Uterus (tissue), 4 donors: Measurements from ENCODE around the gene DMD. TPM values are rescaled to one million over a fixed set of nuclear protein-coding genes. Genes with fewer than 3 reads are reported as not detected.

Experiments used
- DNase-seq, 2 donors: peaks; one replicate each; pipeline ENCODE4 v3.0.0-alpha.2; 2019 to 2020
- H3K27ac ChIP-seq, 2 donors: fragments of 200-600 bp; sonication (generic); 1 replicate in 1 of 2; 2 replicates in 1 of 2; pipeline ENCODE4 v1.5.1; 2016 to 2018
- H3K27me3 ChIP-seq, 2 donors: fragments of 200-600 bp; sonication (generic); one replicate each; pipeline ENCODE4 v1.5.1; 2018 to 2019; ENCODE audit warnings: control low read depth in 1 of 2
- H3K36me3 ChIP-seq, 2 donors: fragments of 200-600 bp; sonication (generic); one replicate each; pipeline ENCODE4 v1.5.1; 2019; ENCODE audit warnings: control low read depth in 1 of 2
- H3K4me1 ChIP-seq, 2 donors: fragments of 200-600 bp; sonication (generic); one replicate each; pipeline ENCODE4 v1.5.1; 2018 to 2019; ENCODE audit warnings: control low read depth in 1 of 2
- H3K4me3 ChIP-seq, 2 donors: fragments of 200-600 bp; sonication (generic); 1 replicate in 1 of 2; 2 replicates in 1 of 2; pipeline ENCODE4 v1.5.1; 2018 to 2019; ENCODE audit warnings: mild to moderate bottlenecking in 1 of 2
- H3K9me3 ChIP-seq, 2 donors: fragments of 200-600 bp; sonication (generic); one replicate each; pipeline ENCODE4 v1.5.1; 2019; ENCODE audit warnings: control low read depth in 1 of 2
- POLR2A ChIP-seq, 2 donors: fragments of 450-650 bp; IDR thresholded peaks; one replicate each; pipeline ENCODE4 v1.6.1; 2016; ENCODE audit warnings: antibody characterized with exemption in 2 of 2, mild to moderate bottlenecking in 1 of 2, moderate library complexity in 1 of 2
- intact Hi-C: fragments of 100-400 bp; cut with DNase I; formaldehyde crosslinking; loops from one replicate; pipeline ENCODE4 v1.15.1; 2023; ENCODE audit warnings: low total_unique reads
- total RNA-seq, 4 donors: library from RNA; depleted of rRNA in 3 of 4; stranded (reverse); fragments of >200 nt in 3 of 4; gene quantifications; one replicate each; pipeline versions ENCODE4 v1.1.0 to v1.2.4, GENCODE V29; 2014 to 2023
- TF ChIP-seq, protein P1 (sequence below), 4 experiments: fragments of 200-600 bp in 2 of 4; fragments of 450-650 bp in 2 of 4; sonication (generic) in 2 of 4; IDR thresholded peaks; one replicate each; pipeline ENCODE4 v1.5.1; 2016 to 2019; ENCODE audit warnings: antibody characterized with exemption in 4 of 4, mild to moderate bottlenecking in 2 of 4, moderate library complexity in 1 of 4
- donor health status: DM: yes; HTN: yes; CAD: no.

The DMD gene
- total RNA-seq, 4 donors from 2014 or later: 73.8 to 147 (median 97.8) TPM

DNA sequence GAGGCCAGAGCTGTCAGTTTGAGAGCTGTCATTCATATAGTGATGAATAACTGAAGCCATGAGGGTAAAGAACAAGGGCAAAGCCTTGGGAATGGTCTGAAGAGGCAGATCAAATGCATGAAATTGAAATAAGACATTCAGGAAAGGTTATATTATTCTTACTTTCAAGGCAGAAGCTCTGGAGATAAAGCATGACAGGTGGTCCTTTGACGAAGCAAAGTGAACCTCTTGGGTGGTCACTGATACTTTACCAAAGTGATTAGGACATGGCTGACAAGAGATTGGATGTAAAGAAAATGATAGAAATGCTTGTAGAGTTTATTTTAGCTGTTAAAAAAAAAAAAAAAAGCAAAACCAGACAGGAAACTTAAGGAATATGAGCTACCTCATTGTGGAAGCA lies 1505.5 kb downstream of the DMD start:
- H3K27me3 ChIP-seq: peaks cover 0 to 1% of the 10 kb centered on the region in 2 donors
- no peaks in the 10 kb centered on the region for H3K36me3 ChIP-seq
- H3K4me3 ChIP-seq: no peak overlapping the region
- no peak overlapping the region for H3K27ac ChIP-seq
- intact Hi-C loops: no loop called here
- TF ChIP-seq, protein P1, sequence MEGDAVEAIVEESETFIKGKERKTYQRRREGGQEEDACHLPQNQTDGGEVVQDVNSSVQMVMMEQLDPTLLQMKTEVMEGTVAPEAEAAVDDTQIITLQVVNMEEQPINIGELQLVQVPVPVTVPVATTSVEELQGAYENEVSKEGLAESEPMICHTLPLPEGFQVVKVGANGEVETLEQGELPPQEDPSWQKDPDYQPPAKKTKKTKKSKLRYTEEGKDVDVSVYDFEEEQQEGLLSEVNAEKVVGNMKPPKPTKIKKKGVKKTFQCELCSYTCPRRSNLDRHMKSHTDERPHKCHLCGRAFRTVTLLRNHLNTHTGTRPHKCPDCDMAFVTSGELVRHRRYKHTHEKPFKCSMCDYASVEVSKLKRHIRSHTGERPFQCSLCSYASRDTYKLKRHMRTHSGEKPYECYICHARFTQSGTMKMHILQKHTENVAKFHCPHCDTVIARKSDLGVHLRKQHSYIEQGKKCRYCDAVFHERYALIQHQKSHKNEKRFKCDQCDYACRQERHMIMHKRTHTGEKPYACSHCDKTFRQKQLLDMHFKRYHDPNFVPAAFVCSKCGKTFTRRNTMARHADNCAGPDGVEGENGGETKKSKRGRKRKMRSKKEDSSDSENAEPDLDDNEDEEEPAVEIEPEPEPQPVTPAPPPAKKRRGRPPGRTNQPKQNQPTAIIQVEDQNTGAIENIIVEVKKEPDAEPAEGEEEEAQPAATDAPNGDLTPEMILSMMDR (IDR thresholded peaks at IDR 0.05): no peak
- TF ChIP-seq POLR2A (IDR thresholded peaks at IDR 0.05): no peak
- no peaks in the 10 kb centered on the region for H3K9me3 ChIP-seq
- no peak for DNase-seq
- no peaks in the 10 kb centered on the region for H3K4me1 ChIP-seq

DNA sequence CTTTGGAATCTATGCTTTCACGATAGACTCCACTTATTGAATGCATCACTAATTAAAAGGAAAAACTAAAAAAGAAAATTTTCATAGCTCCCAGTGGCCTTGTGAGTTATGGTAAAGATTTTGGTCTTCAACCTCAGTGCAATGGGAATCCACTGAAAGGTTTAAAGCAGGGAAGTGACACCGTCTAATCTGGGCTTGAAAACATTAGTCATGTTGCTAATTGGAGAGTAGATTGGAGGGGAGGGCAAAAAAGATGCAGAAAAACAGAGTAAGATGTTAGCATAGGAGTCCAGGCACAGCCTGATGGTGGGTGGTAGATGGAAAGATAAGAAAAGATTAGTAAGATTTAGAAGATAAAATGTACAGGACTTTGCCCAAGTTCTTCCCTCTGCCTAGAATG lies 1506.4 kb downstream of the DMD start:
- intact Hi-C loops: no loop called here
- Histone ChIP-seq H3K4me3 (no peak overlapping the region), H3K36me3 (no peaks in the 10 kb centered on the region), H3K9me3 (no peaks in the 10 kb centered on the region), H3K27me3 (peaks cover 0 to 4% of the 10 kb centered on the region in 2 donors), H3K27ac (no peak overlapping the region), H3K4me1 (no peaks in the 10 kb centered on the region)
- no peak for DNase-seq
- TF ChIP-seq POLR2A (IDR thresholded peaks at IDR 0.05): no peak

DNA sequence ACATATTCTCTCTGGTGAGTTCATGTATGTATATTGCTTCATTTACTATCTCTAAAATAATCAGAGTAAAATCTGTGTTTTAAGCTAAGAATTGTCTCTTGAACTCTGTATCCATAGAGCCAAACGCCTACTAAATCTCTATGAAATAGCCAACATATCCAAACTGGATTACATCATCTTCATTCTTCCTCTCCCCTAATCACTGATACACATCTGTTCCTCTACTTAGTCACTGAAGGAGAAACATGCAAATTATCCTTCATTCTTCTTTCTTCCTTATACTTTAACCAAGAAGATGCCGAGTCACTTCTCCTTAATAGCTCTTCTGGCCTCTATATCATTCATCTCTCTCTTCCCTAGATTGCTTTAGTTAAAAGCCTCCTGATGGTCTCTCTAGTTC lies 1509.1 kb downstream of the DMD start:
- H3K9me3 ChIP-seq: no peaks in the 10 kb centered on the region
- no peaks in the 10 kb centered on the region for H3K4me1 ChIP-seq
- H3K27ac ChIP-seq: no peak overlapping the region
- intact Hi-C loops: no loop called here
- no peak for TF ChIP-seq POLR2A (IDR thresholded peaks at IDR 0.05)
- TF ChIP-seq, protein P1 (IDR thresholded peaks at IDR 0.05): no peak
- DNase-seq: no peak
- no peaks in the 10 kb centered on the region for H3K36me3 ChIP-seq
- peaks cover 0 to 4% of the 10 kb centered on the region in 2 donors for H3K27me3 ChIP-seq
- no peak overlapping the region for H3K4me3 ChIP-seq

DNA sequence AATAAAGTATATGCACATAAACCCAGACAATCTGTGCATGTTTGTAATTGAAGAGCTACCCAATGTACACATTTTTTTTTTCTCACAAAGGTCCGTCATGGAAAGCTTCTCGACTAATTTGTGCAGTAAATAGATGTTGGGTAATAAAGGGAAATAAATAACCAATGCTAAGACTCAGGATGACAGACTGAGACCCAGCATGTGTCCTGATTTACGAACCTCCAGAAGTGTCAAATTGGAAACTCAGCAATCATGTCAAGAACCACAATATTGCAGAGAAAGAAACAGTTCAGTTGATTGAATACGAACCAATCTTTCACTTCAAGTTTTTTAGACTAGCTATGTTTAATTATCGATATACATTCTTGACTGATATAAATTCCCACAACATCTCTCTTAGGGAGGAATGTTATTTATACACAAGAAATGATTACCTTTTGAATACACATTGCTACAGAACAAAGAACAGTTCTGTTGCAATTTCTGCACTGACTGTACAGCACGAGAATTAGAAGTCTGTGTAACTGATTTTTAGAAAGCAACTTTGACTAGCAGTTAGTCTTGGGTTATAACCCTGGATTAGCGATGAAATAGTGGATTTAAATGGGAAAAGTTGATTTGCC lies 1513.9 kb downstream of the DMD start:
- no peak for DNase-seq
- no peaks in the 10 kb centered on the region for H3K4me1 ChIP-seq
- intact Hi-C loops: no loop called here
- H3K9me3 ChIP-seq: no peaks in the 10 kb centered on the region
- no peak overlapping the region for H3K27ac ChIP-seq
- H3K27me3 ChIP-seq: peaks cover 0 to 4% of the 10 kb centered on the region in 2 donors
- no peak for TF ChIP-seq POLR2A (IDR thresholded peaks at IDR 0.05)
- TF ChIP-seq, protein P1 (IDR thresholded peaks at IDR 0.05): no peak
- H3K4me3 ChIP-seq: no peak overlapping the region
- no peaks in the 10 kb centered on the region for H3K36me3 ChIP-seq

DNA sequence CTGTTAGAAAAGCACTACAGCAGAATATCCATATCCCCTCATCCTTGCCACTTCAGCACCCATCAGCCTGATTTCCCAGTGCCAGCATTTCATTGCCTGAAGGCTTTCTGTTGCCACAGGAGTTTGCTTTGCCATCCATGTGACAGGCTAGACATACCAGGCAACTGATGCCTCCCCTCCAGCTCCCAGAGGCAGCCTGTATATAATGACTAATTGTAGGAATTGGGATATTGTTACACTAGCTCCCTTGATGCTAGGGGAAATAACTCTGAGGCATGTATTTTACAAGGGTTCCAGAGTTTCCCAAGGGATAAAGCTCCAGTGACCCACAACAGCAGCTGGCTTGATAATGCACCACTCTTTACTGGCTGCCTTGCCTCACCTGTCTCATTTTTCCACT lies 1531.5 kb downstream of the DMD start:
- no peak overlapping the region for H3K27ac ChIP-seq
- H3K4me3 ChIP-seq: no peak overlapping the region
- TF ChIP-seq POLR2A (IDR thresholded peaks at IDR 0.05): no peak
- TF ChIP-seq, protein P1 (IDR thresholded peaks at IDR 0.05): no peak
- no peaks in the 10 kb centered on the region for H3K36me3 ChIP-seq
- no peak for DNase-seq
- no peaks in the 10 kb centered on the region for H3K4me1 ChIP-seq
- no peaks in the 10 kb centered on the region for H3K9me3 ChIP-seq
- no peaks in the 10 kb centered on the region for H3K27me3 ChIP-seq
- intact Hi-C loops: no loop called here

DNA sequence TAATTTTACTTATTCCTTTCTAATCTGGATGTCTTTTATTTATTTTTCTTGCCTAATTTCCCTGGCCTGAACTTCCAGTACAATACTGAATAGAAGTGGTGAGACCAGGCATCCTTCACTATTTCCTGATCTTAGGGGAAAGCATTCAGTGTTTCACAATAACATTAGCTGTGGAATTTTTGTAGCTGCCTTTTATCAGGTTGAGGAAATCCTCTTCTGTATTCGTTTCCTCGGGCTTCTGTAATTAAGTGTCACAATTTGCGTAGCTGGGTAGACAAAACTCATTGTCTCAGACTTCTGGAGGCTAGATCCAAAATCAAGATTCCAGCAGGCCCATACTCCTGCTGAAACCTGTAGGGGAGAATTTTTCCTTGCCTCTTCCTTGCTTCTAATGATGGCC lies 1541.1 kb downstream of the DMD start:
- Histone ChIP-seq H3K4me1 (no peaks in the 10 kb centered on the region), H3K36me3 (no peaks in the 10 kb centered on the region), H3K9me3 (no peaks in the 10 kb centered on the region), H3K27ac (no peak overlapping the region), H3K4me3 (no peak overlapping the region), H3K27me3 (no peaks in the 10 kb centered on the region)
- intact Hi-C loops: no loop called here
- DNase-seq: no peak
- TF ChIP-seq POLR2A (IDR thresholded peaks at IDR 0.05): no peak
- TF ChIP-seq, protein P1 (IDR thresholded peaks at IDR 0.05): no peak
